Uterus (tissue), 4 donors: ENCODE results near the gene PPP1R16B. TPM values are rescaled to one million over a fixed set of nuclear protein-coding genes. Genes with fewer than 3 reads are reported as not detected.
A peak's percentile ranks its signal among the peaks of the same experiment; 100 is the strongest.

Experiments used
- DNase-seq, 2 donors: peaks; one replicate each; pipeline ENCODE4 v3.0.0-alpha.2; 2019 to 2020
- H3K27ac ChIP-seq, 2 donors: fragments of 200-600 bp; sonication (generic); 1 replicate in 1 of 2; 2 replicates in 1 of 2; pipeline ENCODE4 v1.5.1; 2016 to 2018
- H3K27me3 ChIP-seq, 2 donors: fragments of 200-600 bp; sonication (generic); one replicate each; pipeline ENCODE4 v1.5.1; 2018 to 2019; ENCODE audit warnings: control low read depth in 1 of 2
- H3K36me3 ChIP-seq, 2 donors: fragments of 200-600 bp; sonication (generic); one replicate each; pipeline ENCODE4 v1.5.1; 2019; ENCODE audit warnings: control low read depth in 1 of 2
- H3K4me1 ChIP-seq, 2 donors: fragments of 200-600 bp; sonication (generic); one replicate each; pipeline ENCODE4 v1.5.1; 2018 to 2019; ENCODE audit warnings: control low read depth in 1 of 2
- H3K4me3 ChIP-seq, 2 donors: fragments of 200-600 bp; sonication (generic); 1 replicate in 1 of 2; 2 replicates in 1 of 2; pipeline ENCODE4 v1.5.1; 2018 to 2019; ENCODE audit warnings: mild to moderate bottlenecking in 1 of 2
- H3K9me3 ChIP-seq, 2 donors: fragments of 200-600 bp; sonication (generic); one replicate each; pipeline ENCODE4 v1.5.1; 2019; ENCODE audit warnings: control low read depth in 1 of 2
- CTCF ChIP-seq, 4 experiments: fragments of 200-600 bp in 2 of 4; fragments of 450-650 bp in 2 of 4; sonication (generic) in 2 of 4; IDR thresholded peaks; one replicate each; pipeline ENCODE4 v1.5.1; 2016 to 2019; ENCODE audit warnings: antibody characterized with exemption in 4 of 4, mild to moderate bottlenecking in 2 of 4, moderate library complexity in 1 of 4
- POLR2A ChIP-seq, 2 donors: fragments of 450-650 bp; IDR thresholded peaks; one replicate each; pipeline ENCODE4 v1.6.1; 2016; ENCODE audit warnings: antibody characterized with exemption in 2 of 2, mild to moderate bottlenecking in 1 of 2, moderate library complexity in 1 of 2
- intact Hi-C: fragments of 100-400 bp; cut with DNase I; formaldehyde crosslinking; loops from one replicate; pipeline ENCODE4 v1.15.1; 2023; ENCODE audit warnings: low total_unique reads
- total RNA-seq, 4 donors: library from RNA; depleted of rRNA in 3 of 4; stranded (reverse); fragments of >200 nt in 3 of 4; gene quantifications; one replicate each; pipeline versions ENCODE4 v1.1.0 to v1.2.4, GENCODE V29; 2014 to 2023
- donor health status: DM: yes; HTN: yes; CAD: no.

Gene PPP1R16B
- total RNA-seq, 4 donors from 2014 or later: 7.6 to 15.8 (median 12.5) TPM

GRCh38 chr20:38782275-38782674 lies 23.2 kb upstream of the PPP1R16B start:
- no peak for DNase-seq
- intact Hi-C loops: no loop called here
- Histone ChIP-seq H3K36me3 (no peaks in the 10 kb centered on the region), H3K27me3 (no peaks in the 10 kb centered on the region), H3K4me1 (no peaks in the 10 kb centered on the region), H3K9me3 (no peaks in the 10 kb centered on the region), H3K27ac (no peak overlapping the region), H3K4me3 (no peak overlapping the region)
- TF ChIP-seq POLR2A (IDR thresholded peaks at IDR 0.05) (no peak), CTCF (IDR thresholded peaks at IDR 0.05) (no peak)

GRCh38 chr20:38787870-38788269 lies 17.6 kb upstream of the PPP1R16B start:
- TF ChIP-seq POLR2A (IDR thresholded peaks at IDR 0.05) (no peak), CTCF (IDR thresholded peaks at IDR 0.05) (no peak)
- Histone ChIP-seq H3K4me3 (no peak overlapping the region), H3K36me3 (no peaks in the 10 kb centered on the region), H3K9me3 (no peaks in the 10 kb centered on the region), H3K27ac (no peak overlapping the region), H3K4me1 (no peaks in the 10 kb centered on the region), H3K27me3 (no peaks in the 10 kb centered on the region)
- intact Hi-C loops: no loop called here
- no peak for DNase-seq

- H3K4me3 ChIP-seq: no peak overlapping the region
- DNase-seq: no peak
- no peak for TF ChIP-seq CTCF (IDR thresholded peaks at IDR 0.05)
- no peak for TF ChIP-seq POLR2A (IDR thresholded peaks at IDR 0.05)
- no peaks in the 10 kb centered on the region for H3K4me1 ChIP-seq
- no peak overlapping the region for H3K27ac ChIP-seq
- no peaks in the 10 kb centered on the region for H3K27me3 ChIP-seq
- no peaks in the 10 kb centered on the region for H3K9me3 ChIP-seq
- intact Hi-C loops: no loop called here
- H3K36me3 ChIP-seq: no peaks in the 10 kb centered on the region
Observed at GRCh38 chr20:38789503-38790199, 15.8 kb upstream of the PPP1R16B start.

GRCh38 chr20:38790200-38791053 lies 15.1 kb upstream of the PPP1R16B start:
- no peak overlapping the region for H3K27ac ChIP-seq
- no peaks in the 10 kb centered on the region for H3K27me3 ChIP-seq
- no peak overlapping the region for H3K4me3 ChIP-seq
- DNase-seq: no peak
- H3K4me1 ChIP-seq: no peaks in the 10 kb centered on the region
- no peak for TF ChIP-seq POLR2A (IDR thresholded peaks at IDR 0.05)
- TF ChIP-seq CTCF (IDR thresholded peaks at IDR 0.05): peak in 3 of 4 experiments; percentile 11 to 48 (median 31)
- no peaks in the 10 kb centered on the region for H3K9me3 ChIP-seq
- intact Hi-C loops: no loop called here
- H3K36me3 ChIP-seq: no peaks in the 10 kb centered on the region

- intact Hi-C loops: no loop called here
- no peak for TF ChIP-seq CTCF (IDR thresholded peaks at IDR 0.05)
- no peak for TF ChIP-seq POLR2A (IDR thresholded peaks at IDR 0.05)
- Histone ChIP-seq H3K36me3 (no peaks in the 10 kb centered on the region), H3K27me3 (no peaks in the 10 kb centered on the region), H3K4me3 (no peak overlapping the region), H3K4me1 (no peaks in the 10 kb centered on the region), H3K27ac (no peak overlapping the region), H3K9me3 (no peaks in the 10 kb centered on the region)
- DNase-seq: no peak
Observed at GRCh38 chr20:38791291-38791690, 14.2 kb upstream of the PPP1R16B start.
